ENCODE data around the gene IL1R1.
"Not testable (repeated sequence)": the region's sequence is repeated elsewhere in the genome, so short reads cannot be mapped to it uniquely, and the experiment has no call there.

IL1R1 gene, protein sequence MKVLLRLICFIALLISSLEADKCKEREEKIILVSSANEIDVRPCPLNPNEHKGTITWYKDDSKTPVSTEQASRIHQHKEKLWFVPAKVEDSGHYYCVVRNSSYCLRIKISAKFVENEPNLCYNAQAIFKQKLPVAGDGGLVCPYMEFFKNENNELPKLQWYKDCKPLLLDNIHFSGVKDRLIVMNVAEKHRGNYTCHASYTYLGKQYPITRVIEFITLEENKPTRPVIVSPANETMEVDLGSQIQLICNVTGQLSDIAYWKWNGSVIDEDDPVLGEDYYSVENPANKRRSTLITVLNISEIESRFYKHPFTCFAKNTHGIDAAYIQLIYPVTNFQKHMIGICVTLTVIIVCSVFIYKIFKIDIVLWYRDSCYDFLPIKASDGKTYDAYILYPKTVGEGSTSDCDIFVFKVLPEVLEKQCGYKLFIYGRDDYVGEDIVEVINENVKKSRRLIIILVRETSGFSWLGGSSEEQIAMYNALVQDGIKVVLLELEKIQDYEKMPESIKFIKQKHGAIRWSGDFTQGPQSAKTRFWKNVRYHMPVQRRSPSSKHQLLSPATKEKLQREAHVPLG

DNA sequence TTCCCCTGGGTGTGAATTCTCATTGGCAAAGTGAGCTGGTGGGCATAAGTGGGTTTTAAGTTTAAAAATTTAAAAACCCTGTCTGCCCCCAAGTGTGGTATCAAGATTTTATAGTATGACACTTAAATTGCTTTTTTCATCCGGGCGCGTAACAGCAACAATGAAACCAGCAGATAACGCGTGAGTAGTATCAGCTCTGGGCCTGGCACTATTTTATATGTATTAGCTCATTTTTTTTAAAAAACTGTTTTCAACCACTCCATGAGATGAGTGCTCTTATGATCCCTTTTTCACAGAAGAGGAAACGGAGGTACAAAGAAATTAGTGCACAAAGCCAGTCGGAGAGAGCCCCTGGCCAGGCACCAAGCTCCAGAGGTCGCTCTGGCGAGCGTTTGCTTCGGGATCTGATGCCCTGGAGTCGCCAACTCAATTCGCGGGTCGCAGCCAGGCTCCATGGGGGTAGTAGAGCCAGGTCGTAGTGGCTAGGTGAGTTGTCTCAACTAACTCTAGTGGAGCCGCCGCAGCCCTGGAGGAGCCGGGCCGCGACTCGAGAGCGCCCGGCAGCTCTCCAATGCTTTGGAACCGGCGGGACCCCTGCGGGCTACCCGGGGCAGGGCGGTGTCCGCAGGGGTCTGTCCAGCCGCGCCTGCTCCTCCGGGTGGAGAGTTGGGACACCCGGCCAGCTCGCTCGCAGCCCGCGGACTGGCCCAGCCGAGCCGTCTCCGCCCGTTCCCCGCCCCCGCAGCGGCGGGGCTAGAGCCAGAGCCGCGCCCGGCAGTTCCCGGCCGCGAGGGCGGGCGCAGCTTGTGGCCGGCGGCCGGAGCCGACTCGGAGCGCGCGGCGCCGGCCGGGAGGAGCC, at the start of gene IL1R1:
IL1R1 (plus strand) TSS at position 777 of the 859 bp plus-strand sequence. CDS start 14,979 bp downstream, outside the sequence.
- DNase-seq: no peak

DNA sequence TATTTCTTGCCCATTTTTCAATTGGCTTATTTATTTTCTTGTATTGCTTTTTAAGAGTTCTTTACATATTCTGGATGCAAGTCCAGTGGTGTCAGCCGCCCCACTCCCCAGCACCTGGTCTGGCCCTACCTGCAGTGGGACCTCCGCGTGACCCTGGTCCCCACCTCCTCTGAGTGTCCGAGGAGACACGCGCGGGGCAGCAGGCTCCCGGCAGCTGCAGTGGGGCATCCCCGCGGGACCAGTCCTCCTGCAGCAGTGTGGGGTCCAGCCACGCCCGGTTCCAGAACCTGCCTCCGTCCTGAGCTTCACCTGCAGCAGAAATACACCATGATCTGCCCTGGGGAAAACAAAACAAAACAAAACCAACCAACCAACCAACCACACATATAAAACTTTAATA, 48.9 kb upstream of the IL1R1 start:
- DNase-seq: no peak

DNA sequence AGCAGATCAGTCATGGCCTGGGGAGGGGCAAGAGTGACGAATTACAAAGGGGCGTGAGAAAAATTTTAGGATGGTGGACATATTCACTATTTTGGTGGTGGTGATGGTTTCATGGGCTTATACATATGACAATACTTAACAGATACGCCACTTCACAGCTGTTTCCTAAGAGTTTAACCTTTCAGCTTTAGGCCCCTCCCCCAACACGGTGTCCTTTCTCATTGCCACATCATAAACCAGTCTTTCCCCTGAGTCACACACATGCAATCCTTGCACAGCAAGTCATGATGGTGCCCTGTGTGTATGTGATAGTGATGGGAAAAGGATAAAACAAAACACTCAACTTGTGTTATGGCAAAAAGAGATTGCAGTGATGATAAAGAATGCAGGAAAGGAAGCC, 47.6 kb upstream of the IL1R1 start:
- no peak for DNase-seq

DNA sequence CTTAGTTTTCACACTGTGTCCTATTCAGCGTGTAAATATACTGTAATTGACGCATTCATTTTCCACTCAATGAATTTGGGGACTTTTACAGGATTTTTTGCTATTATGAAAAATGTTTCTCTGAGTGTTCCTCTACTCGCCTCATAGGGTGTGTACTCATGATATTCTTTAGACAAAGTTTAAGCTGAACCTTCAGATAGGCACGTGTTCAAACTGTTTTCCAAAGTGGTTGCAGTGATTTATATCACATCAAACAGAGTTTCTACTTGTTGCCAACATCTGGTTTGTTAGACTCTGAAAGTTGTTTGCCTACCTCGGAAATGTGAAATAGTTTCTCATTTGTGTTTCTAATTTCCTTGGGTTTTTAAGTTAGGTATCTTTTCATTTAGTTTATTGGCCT, 46.4 kb upstream of the IL1R1 start:
- no peak for DNase-seq

- no peak for DNase-seq
Observed at GRCh38 chr2:102098756-102099155, 43.8 kb upstream of the IL1R1 start.

- DNase-seq: no peak
Observed at GRCh38 chr2:102099536-102100298, 42.8 kb upstream of the IL1R1 start.

DNA sequence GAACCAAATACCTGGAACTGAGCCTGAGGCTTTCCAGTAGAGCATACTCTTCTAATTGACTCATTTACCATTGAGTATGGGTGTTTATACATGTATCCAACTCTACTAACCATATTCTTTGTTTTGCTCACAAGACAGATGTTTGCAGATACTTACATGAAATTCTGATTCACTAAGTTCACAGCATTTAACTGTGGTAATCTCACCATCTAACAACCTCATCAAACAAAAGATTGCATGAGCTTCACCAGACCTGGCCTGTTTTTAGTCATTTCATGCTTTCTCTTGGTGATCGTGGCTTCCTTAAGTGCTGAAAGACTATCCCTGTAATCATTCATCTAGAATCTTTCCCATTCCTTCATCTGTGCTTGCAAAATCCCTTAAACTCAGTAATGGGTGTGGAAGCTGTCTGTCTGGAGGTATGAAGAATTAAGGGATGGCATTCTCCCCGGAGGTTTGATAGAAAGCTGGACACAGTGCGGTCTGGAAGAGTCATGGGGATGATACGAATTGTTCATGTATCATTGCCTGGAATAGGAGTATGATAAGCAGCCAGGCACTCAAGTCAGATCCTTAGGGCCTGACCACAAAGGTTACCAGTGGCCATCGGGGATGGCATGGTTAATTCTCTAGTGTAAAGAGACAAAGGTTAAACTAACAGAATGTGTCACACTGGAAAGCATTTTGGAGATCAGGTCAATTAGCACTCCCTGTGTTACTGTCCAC, 42.0 kb upstream of the IL1R1 start:
- no peak for DNase-seq

DNA sequence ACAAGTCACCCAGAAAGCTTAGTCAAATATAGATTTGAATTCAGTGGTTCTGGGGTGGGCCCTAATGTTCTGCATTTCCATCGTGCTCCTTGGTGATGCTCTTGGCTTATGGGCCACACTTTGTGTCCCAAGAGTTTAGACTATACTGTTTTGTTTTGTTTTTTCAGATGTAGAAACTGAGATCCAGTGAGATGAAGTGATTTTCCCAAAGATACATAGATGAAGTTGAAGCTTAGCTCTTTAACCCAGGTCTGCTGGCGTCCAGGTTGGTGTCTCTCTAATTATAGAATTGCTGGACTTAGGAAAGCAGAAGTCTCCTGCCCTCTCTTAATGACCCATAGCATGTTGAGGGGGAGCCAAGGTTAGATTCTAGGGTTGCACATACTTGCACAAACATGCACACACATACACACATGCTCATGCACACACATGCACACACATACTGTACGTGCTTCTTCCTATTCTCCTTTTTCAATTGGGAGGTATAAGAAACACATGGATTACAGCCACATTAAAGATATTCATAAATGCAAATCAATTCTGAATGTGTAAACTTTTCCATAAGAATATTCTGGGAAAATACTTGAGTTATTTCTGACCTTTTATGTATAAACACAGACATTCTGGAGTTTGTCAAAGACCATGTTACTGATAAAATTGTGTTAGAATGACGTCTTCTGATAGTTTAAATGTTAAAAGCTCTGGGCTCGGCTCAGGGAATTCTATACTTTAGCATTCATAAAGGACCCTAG, 41.3 kb upstream of the IL1R1 start:
- DNase-seq: no peak

GRCh38 chr2:102101849-102102635, 40.5 kb upstream of the IL1R1 start:
- DNase-seq: no peak

- not testable (repeated sequence) for DNase-seq
Observed at GRCh38 chr2:102102636-102102948, 40.0 kb upstream of the IL1R1 start.

DNA sequence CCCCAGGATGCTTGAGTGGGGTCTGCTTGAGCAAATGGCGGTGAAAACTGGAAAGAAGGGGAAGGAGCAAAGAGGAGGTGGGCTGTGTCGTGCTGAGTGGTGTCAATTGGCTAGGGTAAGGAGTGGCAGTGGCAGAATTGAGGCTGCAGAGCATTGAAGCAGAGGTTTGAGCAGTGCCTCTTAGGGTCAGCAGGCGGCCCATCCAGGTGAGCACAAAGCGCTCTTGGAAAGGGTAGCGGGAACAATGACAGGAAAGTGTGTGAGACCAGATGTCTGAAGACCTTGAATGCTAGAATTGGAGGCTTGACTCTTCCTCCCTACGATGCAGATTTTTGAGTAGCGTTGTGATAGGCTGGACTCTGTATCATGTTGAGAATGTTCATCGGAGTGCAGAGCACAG, 39.3 kb upstream of the IL1R1 start:
- DNase-seq: no peak

DNA sequence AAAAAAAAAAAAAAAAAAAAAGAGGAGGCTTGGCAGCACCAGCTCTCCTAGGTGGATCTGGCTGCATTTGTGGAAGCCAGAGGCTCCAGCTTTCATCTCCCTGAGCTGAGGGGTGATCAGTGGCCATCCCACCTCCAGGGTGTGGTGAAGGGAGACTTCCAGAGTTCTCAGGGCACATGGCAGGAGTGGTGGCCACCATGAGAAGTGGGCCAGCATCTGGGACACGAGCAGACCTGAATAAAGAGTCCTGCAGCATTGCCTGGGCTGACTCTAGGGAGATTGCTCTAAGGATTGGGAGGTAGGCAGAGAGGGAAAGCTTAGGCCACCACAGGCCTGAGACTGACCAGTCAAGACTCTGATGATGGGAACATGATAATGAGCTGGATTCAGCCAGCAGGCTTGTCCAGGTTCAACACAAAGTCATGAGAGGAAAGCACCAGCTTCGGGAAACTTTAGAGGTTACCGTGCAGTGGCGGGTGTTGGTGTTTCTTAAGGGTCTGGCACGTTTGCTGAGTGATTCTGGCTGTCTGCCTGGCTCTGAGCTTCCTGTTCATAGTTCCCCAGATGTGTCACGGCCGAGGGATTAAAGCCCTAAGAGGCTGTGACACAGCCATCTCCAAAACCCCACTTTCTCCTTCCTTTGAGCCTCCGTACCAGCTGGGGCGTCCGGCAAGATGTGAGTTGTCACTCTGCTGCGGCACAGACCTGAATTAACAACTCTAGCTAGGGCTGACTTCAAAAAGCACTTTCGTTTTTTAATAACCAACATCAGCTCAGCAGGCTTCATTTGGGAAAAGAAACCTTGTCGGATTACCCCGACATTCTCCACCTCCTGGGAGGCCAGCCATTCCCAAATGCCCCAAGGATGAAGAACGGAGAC, 38.3 kb upstream of the IL1R1 start:
- no peak for DNase-seq

GRCh38 chr2:102106133-102106556, 36.4 kb upstream of the IL1R1 start:
- DNase-seq: no peak

DNA sequence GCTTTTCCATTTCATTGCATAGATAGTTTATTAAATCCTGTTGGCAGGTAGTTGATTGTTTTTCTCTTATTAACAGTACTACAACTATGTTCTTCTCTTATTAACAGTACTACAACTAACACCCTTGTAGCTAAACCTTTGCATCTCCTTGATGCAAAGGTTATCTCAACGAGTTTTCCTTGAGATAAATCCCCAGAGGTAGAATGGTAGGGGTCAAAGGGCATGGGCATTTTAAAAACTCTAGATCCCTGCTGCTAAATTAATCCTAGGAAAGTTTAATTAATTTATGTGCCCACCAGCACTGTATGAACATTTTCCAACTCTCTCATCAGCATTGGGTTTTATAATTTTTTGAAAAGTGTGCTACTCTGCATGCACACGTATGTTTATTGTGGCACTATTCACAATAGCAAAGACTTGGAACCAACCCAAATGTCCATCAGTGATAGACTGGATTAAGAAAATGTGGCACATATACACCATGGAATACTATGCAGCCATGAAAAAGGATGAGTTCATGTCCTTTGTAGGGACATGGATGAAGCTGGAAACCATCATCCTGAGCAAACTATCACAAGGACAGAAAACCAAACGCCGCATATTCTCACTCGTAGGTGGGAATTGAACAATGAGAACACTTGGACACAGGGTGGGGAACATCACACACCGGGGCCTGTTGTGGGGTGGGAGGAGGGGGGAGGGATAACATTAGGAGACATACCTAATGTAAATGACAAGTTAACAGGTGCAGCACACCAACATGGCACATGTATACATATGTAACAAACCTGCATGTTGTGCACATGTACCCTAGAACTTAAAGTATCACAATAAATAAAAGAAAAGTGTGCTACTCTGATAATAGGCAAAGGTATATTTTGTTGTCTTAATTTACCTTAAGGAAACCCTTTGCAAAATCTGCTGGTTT, 35.5 kb upstream of the IL1R1 start:
- not testable (repeated sequence) for DNase-seq

GRCh38 chr2:102107741-102108070, 34.8 kb upstream of the IL1R1 start:
- DNase-seq: no peak

- no peak for DNase-seq
Observed at GRCh38 chr2:102109016-102109415, 33.5 kb upstream of the IL1R1 start.

- no peak for DNase-seq
Observed at GRCh38 chr2:102110171-102110570, 32.4 kb upstream of the IL1R1 start.

DNA sequence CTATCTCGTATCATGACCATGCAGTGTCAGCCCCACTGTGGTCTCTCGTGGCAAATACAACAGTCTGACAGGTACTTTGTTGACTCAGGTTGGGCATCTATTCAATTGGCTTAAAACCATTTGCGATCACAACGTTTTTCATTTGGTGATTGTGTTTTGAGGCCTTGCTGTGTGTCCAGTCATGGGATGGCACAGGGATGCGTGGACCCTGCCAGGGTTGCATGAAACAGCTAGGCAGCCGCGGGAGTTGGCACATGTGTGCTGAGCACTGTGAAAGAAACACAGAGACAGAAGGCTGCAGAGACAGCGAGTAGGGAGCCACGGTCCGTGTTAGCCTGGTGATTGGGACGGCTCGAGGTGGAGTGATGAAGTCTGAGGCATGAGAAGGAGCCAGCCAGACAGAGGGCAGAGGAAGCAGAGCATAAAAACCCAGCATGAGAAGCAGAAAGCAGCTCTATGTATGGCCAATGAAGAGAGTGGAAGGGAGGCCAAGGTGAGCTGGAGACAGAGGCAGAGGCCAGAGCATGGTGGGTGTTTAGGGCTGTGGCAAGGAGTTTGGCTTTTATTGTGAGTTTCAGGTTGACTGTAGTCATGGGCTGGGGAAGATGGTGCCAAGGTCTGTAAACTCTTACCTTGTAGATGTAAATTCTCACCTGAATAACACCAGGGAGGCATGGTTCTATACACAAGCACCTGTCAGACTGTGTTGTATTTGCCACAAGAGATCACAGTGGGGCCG, 31.8 kb upstream of the IL1R1 start:
- no peak for DNase-seq

All from SIG-M5 (cell line).